ENCODE results near the gene NALCN. TPM values are rescaled to one million over a fixed set of nuclear protein-coding genes. Genes with fewer than 3 reads are reported as not detected.

The NALCN gene
- total RNA-seq, 1 donor from 2014 or later: not detected

DNA sequence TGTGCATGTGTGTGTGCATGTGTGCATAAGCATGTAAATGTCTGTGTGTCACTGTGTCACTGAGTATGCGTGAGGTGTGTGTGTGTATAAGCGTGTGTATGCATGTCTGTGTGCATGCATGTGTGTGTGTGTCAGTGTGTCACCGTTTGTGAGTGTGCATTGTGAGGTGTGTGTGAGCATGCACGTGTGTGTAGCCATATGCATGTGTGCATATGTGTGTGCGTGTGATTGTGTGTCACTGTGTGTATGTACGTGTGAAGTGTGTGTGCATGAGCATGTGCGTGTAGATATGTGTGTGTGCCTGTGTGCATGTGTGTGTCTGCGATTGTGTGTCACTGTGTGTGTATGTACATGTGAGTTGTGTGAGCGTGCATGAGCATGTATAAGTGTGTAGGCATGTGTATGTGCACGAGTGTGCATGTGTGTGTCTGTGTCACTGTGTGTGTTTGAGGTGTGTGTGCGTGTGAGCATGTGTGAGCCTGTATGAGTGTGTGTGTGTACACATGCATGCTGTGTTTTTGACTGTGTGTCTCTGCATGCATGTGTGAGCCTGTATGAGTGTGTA is 144.5 kb downstream of the NALCN start:
- no peak overlapping the region for H3K27ac Mint-ChIP-seq (ENCODE audit: unreplicated experiment)
- no peak overlapping the region for H3K4me3 Mint-ChIP-seq (ENCODE audit: unreplicated experiment)
- H3K27me3 Mint-ChIP-seq (ENCODE audit: unreplicated experiment): no peaks in the 10 kb centered on the region
- DNase-seq (ENCODE audit: low spot score): no peak
- H3K36me3 Mint-ChIP-seq (ENCODE audit: low read depth, unreplicated experiment): no peaks in the 10 kb centered on the region
- TF ChIP-seq, protein P1, sequence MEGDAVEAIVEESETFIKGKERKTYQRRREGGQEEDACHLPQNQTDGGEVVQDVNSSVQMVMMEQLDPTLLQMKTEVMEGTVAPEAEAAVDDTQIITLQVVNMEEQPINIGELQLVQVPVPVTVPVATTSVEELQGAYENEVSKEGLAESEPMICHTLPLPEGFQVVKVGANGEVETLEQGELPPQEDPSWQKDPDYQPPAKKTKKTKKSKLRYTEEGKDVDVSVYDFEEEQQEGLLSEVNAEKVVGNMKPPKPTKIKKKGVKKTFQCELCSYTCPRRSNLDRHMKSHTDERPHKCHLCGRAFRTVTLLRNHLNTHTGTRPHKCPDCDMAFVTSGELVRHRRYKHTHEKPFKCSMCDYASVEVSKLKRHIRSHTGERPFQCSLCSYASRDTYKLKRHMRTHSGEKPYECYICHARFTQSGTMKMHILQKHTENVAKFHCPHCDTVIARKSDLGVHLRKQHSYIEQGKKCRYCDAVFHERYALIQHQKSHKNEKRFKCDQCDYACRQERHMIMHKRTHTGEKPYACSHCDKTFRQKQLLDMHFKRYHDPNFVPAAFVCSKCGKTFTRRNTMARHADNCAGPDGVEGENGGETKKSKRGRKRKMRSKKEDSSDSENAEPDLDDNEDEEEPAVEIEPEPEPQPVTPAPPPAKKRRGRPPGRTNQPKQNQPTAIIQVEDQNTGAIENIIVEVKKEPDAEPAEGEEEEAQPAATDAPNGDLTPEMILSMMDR (IDR thresholded peaks at IDR 0.05; ENCODE audit: unreplicated experiment): no peak
- H3K4me1 Mint-ChIP-seq (ENCODE audit: unreplicated experiment): no peaks in the 10 kb centered on the region
- no peaks in the 10 kb centered on the region for H3K9me3 Mint-ChIP-seq (ENCODE audit: unreplicated experiment)

DNA sequence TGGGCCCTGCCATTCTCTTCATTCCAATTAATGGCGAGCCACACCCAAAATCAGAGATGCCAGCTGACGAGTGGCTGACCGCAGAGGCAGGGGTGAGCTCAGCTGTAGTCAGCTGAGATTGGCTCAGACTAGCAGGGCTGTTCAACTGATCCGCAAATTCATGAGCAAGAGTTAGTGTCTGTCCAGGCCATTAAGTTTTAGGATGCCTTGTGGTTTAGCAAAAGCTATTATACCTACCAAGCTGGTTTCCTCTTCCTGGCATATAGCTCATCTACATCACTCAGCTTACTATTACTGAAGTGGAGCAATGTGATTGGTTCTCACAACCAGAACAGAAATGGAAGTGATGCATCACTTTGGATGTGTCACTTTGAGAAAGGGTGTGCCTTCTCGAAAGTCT is 148.7 kb downstream of the NALCN start:
- H3K4me1 Mint-ChIP-seq (ENCODE audit: unreplicated experiment): no peaks in the 10 kb centered on the region
- DNase-seq (ENCODE audit: low spot score): no peak
- H3K27ac Mint-ChIP-seq (ENCODE audit: unreplicated experiment): no peak overlapping the region
- H3K36me3 Mint-ChIP-seq (ENCODE audit: low read depth, unreplicated experiment): no peaks in the 10 kb centered on the region
- no peaks in the 10 kb centered on the region for H3K27me3 Mint-ChIP-seq (ENCODE audit: unreplicated experiment)
- H3K4me3 Mint-ChIP-seq (ENCODE audit: unreplicated experiment): no peak overlapping the region
- H3K9me3 Mint-ChIP-seq (ENCODE audit: unreplicated experiment): no peaks in the 10 kb centered on the region
- TF ChIP-seq, protein P1 (IDR thresholded peaks at IDR 0.05; ENCODE audit: unreplicated experiment): no peak

DNA sequence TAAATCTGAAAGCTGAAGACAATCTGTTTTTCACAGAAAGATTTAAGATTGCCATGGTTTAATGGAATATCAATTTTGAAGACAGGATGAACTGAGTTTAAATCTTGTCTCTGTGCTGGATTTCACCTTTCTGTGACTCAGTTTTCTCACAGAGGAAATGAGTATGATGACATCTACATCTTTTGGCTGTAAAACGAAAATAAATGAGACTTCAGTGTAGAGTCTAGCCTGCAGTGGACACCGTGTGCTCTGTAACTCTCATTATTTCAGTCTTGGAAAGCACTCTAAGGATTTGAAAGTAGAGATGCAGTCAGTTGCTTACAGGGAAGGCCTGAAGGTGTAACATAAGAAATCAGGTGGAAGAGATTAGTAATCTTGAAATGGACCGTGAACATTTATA is 150.4 kb downstream of the NALCN start:
- Mint-ChIP-seq H3K27me3 (ENCODE audit: unreplicated experiment) (no peaks in the 10 kb centered on the region), H3K4me1 (ENCODE audit: unreplicated experiment) (no peaks in the 10 kb centered on the region), H3K36me3 (ENCODE audit: low read depth, unreplicated experiment) (no peaks in the 10 kb centered on the region), H3K9me3 (ENCODE audit: unreplicated experiment) (no peaks in the 10 kb centered on the region), H3K27ac (ENCODE audit: unreplicated experiment) (no peak overlapping the region), H3K4me3 (ENCODE audit: unreplicated experiment) (no peak overlapping the region)
- TF ChIP-seq, protein P1 (IDR thresholded peaks at IDR 0.05; ENCODE audit: unreplicated experiment): no peak
- no peak for DNase-seq (ENCODE audit: low spot score)

DNA sequence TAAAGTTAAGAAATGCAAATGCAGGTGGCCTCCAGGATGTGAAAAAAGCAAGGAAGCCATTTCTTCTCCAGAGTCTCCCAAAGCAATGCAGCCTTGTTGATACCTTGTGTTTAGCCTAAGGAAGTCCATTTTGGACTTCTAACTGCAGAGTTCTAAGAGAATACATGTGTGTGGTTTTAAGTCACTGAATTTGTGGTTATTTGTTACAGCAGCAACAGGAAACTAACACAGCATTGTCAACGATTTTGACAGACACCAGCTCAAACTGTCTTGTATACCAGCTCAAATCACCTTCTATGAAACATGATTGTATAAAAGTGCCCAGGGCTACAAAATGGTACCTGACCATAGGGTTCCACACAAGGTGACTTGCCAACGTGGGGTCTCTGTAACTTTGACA is 151.4 kb downstream of the NALCN start:
- Mint-ChIP-seq H3K36me3 (ENCODE audit: low read depth, unreplicated experiment) (no peaks in the 10 kb centered on the region), H3K4me1 (ENCODE audit: unreplicated experiment) (no peaks in the 10 kb centered on the region), H3K27ac (ENCODE audit: unreplicated experiment) (no peak overlapping the region), H3K9me3 (ENCODE audit: unreplicated experiment) (no peaks in the 10 kb centered on the region), H3K27me3 (ENCODE audit: unreplicated experiment) (no peaks in the 10 kb centered on the region), H3K4me3 (ENCODE audit: unreplicated experiment) (no peak overlapping the region)
- no peak for DNase-seq (ENCODE audit: low spot score)
- TF ChIP-seq, protein P1 (IDR thresholded peaks at IDR 0.05; ENCODE audit: unreplicated experiment): no peak

DNA sequence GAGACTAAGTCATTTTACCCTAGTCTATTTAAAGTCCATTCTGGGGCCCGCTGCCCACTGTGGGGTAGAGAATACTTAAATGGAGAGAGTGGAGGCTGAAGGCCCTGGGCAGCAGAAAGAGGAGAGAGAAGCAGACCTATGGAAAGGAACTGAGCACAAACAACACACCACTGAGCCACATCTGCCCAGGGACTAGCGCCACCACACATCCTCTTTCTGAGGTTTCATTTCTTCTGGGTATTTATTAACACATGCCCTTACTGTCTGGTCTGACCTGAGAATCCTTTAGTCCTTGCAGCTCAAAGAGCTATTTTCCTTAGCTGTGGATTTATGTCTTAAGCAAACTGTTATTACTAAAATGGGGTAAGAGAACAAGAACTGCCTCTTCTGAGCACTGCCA is 154.0 kb downstream of the NALCN start:
- H3K36me3 Mint-ChIP-seq (ENCODE audit: low read depth, unreplicated experiment): no peaks in the 10 kb centered on the region
- no peaks in the 10 kb centered on the region for H3K4me1 Mint-ChIP-seq (ENCODE audit: unreplicated experiment)
- H3K9me3 Mint-ChIP-seq (ENCODE audit: unreplicated experiment): no peaks in the 10 kb centered on the region
- TF ChIP-seq, protein P1 (IDR thresholded peaks at IDR 0.05; ENCODE audit: unreplicated experiment): no peak
- no peaks in the 10 kb centered on the region for H3K27me3 Mint-ChIP-seq (ENCODE audit: unreplicated experiment)
- H3K4me3 Mint-ChIP-seq (ENCODE audit: unreplicated experiment): no peak overlapping the region
- no peak for DNase-seq (ENCODE audit: low spot score)
- no peak overlapping the region for H3K27ac Mint-ChIP-seq (ENCODE audit: unreplicated experiment)

All from endothelial cell (in vitro differentiated cells).